ENCODE results near the gene CYP46A1.

The CYP46A1 gene

DNA sequence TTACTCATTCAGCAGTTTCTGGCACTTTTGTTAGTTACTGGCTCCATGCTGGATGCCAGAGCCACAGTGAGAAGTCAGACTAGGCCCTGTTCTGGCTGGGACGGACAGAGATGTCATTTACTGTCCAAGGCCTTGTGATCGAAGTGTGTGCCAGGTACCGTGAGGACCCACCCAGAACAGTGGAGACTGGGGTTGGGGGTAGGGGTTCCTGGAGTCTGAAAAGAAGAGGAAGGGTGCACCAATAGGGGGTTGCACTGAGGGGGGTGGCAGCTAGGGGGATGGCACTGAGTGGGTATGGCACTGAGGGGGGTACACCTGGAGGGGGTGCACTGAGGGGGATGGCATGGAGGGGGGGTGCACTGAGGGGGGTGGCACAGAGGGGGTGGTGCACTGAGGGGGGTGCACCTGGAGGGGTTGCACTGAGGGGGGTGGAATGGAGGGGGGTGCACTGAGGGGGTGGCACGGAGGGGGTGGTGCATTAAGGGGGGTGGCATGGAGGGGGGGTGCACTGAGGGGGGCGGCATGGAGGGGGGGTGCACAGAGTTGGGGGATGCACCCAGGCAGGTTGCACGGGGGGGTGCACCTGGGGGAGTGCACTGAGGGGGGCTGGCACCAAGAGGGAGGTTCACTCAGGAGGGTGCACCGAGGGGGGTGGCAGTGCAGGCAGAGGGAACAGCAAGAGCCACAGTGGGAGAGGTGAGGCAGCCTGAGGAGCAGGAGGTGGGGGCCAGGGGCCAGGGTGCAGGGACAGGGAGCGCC is 10.6 kb upstream of the CYP46A1 start:
- DNase-seq (ENCODE audit: low spot score): no peak

DNA sequence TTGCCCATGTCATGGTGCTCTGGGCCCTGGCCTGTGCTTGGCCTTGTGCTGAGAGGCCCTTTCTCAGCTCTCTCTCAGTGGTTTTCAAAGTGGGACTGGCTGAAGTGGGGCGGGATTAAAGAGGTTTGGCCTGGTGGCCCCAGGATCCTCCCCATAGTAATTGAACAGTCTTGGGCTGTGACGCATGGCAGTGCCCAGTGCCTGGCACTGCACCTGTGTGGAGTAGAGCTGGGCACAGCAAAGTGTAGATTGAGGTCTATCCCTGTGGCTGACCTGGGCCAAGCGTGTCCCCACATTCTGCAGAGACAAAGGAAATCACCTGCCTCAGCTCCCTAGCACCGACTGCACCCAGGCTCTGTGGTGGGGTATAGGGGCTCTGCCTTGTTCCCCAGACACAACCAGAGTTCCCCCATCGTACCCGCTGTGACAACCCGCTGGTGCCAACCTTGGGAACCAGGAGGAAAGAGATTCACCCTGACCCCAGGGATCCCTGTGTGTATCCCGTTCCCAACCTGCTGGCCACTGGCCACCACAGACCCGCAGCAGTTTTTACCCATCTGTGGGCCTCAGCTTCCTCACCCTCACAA is 9.9 kb upstream of the CYP46A1 start:
- DNase-seq (ENCODE audit: low spot score): no peak

DNA sequence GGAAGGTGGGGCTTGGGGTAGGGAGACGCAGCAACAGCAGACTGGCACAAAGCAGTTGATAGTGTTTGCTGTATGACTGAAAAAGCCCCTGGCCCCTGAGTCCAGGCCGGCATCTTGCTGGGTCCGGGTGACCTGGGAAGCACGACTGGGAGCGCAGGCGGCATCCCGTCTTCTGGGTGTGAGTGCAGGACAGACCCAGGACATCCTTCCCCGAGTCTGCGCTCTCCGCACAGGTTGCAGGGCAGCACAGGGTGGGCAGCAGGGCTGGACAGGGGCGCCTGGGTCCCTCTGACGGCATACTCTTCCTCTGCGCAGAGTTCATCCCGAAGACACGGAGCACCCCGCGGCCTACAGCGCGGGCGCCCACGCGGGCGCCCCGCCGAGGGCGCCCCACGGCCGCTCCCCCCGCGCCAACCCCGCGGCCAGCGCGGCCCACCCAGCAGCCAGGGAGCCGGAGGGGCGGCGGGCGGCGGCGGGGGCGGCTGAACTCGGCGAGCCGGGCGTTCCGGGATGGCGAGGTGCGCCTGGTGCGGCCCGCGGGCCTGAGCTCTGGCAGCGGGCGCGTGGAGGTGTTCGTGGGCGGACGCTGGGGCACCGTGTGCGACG is 9.2 kb upstream of the CYP46A1 start:
- no peak for DNase-seq (ENCODE audit: low spot score)

DNA sequence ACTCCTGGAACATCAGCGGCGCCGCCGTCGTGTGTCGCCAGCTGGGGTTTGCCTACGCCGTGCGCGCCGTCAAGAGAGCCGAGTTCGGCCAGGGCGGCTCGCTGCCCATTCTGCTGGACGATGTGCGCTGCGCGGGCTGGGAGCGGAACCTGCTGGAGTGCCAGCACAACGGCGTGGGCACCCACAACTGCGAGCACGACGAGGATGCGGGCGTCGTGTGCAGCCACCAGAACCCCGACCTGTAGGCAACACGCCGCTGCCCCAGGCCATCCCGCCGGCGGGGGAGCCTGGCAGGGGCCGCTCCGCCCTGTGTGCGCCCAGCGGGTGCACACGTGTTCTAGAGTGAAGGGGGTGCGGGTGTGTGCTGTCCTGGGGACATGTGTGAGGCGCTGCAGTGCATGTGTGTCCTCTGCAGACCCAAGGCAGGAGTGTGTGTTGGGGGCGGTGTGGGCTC is 8.7 kb upstream of the CYP46A1 start:
- no peak for DNase-seq (ENCODE audit: low spot score)

DNA sequence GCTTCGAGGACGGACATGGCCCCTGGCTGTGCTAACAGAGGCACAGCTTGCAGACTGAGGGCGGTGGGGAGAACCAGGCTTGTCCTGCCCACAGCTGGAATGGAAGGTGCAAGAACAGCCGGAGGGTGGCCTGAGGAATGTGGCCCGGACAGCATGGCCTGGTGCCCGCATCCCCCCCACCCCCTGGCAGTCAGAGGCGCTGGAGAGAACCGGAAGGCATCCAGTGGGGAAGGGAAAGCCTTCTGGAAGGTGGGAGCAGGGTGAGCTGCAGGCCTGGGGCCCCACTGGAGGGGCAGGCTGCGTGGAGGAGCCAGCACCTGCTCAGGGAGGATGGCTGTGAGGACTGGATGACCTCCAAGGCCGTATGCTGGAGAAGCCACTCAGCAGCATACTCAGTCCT is 8.1 kb upstream of the CYP46A1 start:
- DNase-seq (ENCODE audit: low spot score): no peak

DNA sequence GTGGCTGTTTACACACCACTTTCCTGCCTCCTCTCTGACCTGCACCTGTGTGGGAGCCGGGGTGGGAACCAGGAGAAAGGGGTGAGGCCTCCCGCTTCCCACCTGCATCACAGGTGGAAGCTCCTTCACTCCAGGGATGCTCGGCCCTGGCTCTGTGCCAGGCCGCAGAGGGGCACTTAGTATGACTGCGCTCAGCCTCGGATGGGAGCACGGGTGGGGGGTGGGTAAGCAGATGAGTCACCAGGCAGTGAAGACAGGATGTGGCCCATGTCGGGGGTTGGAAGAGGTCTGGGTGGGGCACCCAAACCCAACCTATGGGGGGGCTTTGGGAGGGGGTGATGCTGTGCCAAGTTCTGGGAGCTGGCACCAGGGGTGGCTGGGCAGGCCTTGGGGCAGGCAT is 7.4 kb upstream of the CYP46A1 start:
- no peak for DNase-seq (ENCODE audit: low spot score)

DNA sequence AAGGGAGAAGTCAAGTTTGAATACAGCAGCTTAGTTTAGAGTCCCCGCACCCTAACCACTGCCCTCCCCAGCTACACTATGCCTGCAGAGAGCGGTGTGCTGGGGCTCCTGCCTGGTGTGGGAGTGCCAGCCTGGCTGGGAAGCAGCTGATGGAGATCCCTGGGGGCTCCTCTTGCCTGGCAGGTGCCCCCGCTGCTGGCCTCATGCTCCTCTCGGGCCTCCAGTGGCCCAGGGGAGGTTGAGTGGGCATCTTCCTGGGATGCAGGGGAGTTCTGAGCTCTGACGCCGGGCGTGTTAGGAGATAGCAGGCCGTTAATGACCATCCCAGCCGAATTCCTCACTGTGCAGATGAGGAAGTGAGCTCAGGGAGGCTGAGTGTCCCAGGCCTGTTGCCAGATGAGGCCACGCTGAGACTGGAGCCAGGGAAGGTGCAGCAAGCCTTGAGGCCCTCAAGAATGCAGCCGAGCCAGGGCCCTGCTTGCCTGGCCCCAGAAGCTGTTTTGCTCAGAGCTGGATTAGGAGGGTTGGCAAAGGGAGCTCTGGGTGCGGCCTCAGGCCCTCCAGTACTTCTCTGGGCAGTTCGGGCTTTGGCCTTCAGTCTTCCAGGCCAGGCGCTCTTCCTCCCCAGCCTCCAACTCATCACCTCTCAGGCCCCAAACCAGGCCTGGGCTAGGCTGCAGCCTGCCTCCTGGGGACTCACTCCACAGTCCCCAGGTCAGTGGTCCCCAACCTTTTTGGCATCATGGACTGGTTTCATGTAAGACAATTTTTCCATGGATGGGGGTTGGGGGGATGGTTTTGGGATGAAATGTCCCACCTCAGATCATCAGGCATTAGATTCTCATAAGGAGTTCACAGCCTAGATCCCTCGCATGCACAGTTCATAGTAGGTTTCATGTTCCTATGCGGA is 6.6 kb upstream of the CYP46A1 start:
- no peak for DNase-seq (ENCODE audit: low spot score)

DNA sequence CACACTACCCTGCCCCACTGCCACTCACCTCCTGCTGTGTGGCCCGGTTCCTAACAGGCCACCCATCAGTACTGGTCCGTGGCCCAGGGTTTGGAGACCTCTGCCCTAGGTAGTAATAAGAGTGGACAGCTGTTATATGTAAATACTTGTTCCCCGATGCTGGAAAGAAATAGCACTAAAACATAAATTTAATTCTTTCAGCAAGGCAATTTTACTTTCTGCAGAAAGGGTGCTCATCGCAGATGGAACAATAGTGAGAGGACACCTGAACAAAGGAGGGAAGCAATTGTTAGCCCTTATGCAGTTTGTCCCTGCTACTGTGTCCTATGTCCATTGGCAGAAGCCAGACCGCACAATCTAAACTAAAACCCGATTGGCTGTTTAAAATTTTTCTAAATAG is 5.9 kb upstream of the CYP46A1 start:
- no peak for DNase-seq (ENCODE audit: low spot score)

DNA sequence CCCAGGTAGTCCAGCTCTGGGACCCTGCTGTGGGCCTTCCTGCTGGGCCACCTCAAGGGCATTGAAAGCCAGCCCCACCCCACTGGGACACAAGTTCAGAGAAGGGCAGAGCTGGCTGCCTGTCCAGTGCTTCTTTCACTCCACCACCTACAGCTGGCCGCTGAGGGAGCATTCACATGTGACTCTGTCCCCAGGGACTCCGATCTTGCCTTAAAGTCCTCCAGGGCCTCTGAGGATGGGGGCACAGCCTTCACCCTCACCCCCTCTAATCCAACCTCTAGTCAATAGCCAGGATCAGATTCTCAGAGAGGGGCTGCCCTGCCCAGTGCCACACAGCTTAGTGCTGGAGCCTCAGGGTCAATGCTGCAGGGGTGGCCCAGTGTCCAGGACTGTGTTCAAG is 5.0 kb upstream of the CYP46A1 start:
- no peak for DNase-seq (ENCODE audit: low spot score)

DNA sequence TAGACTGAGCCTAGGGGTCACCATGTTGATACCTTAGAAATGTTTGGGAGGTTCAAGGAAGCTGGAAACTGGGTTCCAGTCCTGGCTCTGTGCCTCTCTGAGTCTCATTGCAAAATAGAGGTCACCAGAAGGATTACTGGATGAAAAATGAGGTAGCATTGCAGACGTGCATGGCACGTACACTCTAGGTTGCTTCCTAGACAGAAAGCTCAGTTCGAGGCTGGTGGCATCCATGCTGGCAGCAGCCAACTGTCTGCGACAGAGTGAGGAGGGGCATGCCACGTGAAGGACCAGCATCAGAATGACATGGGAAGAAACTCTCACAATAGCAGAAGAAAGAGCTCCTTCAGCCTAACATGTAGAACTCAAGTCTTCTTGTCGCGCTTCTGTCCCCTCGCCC is 4.6 kb upstream of the CYP46A1 start:
- DNase-seq (ENCODE audit: low spot score): no peak

DNA sequence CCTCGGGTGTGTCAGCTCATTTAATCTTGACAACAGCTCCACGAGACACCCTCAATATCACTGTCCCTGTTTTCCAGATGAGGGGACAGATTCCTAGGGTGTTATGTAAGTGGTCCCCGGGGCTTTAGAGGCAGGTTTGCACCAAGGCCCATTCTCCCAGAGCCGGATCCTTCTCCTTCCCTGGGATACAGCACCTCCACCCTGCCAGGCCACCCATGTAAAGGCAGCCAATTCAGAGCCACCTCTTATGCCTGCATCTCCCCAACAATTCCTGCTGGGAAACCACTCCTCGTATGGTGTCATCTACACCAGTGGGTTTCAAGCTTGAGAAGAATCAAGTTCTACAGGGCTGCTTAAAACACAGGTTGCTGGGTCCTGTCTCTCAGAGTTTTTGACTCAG is 4.1 kb upstream of the CYP46A1 start:
- no peak for DNase-seq (ENCODE audit: low spot score)

DNA sequence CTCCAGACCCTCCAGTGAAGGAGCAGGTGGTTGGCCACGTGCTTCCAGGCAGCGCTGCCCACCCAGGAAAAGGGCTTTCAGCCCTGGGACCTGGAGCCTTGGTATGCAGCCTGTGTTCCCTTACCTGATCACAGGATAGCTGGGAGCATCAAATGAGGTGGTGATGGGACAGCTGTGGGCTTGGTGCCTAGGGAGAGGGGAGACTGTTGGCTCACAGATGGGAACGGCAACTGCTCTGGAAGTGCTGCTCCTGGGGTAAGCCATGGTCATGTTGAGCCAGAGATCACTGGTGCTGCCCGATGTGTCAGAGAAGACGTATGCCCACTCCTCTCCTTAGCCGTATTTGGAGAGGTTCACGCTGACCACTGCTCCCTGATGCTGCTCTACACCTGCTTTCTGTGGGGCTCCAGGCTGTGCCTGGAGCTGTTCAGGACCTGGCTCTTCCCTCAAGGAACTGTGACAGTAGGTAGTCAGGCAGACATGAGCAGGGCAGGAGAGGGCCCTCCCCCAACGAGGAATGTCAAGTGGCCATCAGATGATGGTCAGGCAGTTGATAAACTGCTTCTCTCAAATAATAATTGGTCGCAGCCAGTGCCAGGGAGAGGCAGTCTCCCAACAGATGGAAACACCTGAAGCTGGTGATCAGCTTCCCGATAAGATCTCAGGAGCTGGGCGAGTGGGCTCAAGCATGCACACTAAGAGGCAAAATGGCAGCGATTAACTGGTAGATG is 2.8 kb upstream of the CYP46A1 start:
- DNase-seq (ENCODE audit: low spot score): no peak

DNA sequence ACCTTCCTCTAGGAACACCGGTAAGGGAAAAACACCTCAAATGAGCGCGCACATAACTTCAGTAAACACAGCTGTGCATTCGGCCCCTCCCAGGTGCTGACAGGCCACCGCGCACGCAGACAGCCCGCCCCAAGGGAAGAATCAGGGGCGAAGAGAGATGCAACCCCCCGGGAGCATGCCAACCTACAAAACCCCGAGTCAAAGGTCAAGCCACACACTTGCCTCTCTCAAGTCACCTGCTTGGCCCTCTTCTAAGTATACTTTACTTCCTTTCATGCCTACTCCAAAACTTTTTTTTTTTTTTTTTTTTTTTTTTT is 2.3 kb upstream of the CYP46A1 start:
- no peak for DNase-seq (ENCODE audit: low spot score)

DNA sequence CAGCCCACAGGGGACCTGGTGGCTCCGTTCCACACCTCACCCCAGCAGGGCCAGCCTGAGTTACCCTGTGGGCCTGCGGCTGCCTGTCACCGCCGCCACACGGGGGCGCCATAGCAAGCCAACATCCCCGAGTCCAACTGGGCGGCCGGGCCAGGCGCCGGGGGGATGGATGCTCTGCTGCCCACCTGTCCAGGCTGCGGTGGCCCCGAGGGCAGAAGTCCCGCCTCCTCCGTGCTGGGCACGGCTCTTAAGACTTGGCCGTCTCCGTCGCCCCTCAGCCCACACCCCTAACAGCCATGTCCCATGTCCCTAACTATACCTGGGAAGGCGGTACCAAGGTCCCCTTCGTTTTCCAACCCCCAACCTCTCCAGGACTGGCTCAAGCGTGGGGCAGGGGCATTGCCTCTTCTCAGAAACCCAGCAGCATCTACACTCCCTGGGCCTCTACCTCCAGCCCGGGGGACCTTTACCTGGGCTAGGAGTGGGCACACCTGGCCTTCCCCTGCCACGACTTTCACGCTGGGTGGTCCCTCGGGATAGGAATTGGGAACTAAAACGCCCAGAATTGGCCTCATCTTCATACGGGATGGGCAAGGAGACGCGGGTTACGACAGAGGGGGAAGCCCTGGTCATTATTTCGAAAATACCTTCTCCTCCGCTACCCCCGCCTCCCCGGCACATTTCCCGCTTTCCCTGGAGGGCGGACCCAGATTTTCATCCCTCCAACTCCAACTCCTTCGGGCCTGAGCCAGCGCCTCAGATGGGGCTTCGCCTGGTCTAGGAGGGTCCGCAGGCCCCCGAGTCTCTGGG is 1.1 kb upstream of the CYP46A1 start:
- peak; percentile 74 for DNase-seq (ENCODE audit: low spot score)

DNA sequence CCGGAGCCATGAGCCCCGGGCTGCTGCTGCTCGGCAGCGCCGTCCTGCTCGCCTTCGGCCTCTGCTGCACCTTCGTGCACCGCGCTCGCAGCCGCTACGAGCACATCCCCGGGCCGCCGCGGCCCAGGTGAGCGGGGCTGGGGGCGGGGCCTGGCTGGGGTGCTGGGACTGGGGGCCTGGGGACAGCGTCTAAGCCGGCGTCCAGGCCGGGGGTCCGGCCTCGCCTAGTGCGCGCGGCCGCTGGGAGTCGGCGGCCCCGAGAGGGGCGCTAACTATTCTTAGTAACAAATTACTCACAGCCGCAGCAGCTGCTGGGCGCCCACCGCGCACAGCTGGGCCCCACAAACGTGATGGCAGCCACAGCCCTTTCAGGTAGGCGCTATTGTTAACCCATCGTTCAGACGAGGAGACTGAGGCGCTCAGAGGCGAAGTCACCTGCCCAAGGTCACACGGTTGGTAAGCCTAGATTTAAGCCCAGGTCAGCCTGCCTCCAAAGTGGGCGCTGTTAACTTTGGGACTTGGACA is 374 bp downstream of the CYP46A1 start:
- DNase-seq (ENCODE audit: low spot score): no peak

DNA sequence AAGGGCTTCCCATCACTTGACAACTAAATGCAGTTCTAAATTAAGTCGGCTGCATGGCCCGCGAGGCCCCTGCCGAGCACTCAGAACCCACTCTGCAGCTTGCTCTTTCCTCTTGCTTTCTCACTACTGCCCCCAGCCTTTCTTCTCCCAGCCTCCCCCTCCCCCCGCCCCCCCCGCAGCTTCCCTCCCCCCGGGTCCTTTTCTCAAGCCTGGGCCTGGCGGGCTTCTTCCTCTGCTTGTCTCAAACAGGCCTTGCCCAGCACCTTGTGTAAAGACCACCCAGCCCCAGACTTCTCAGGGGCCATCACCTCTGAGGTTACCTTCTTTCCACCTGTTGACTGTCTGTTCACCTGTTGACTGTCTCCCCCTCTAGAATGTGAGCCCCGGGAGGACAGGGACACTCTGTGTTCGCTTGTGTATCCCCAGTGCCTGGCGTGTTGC is 1.1 kb downstream of the CYP46A1 start:
- DNase-seq (ENCODE audit: low spot score): no peak

DNA sequence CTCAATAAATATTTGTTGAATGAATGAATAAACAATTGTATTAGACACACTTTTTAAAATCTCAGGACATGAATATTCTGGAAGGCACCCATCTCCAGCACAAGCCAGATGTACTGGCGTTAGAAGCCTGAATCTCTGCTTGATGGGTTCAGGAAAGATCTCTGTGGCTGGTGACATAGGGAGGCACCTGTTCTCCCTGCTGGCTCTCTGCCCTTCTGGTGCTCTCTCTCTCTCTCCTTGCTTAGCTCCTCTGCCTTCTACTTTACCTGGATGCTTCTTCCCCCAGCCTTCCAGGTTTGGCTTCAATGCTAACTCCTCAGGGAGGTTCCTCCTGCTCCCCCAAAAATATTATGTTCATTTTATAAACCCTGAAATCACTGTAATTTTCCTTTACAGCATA is 1.5 kb downstream of the CYP46A1 start:
- DNase-seq (ENCODE audit: low spot score): no peak

DNA sequence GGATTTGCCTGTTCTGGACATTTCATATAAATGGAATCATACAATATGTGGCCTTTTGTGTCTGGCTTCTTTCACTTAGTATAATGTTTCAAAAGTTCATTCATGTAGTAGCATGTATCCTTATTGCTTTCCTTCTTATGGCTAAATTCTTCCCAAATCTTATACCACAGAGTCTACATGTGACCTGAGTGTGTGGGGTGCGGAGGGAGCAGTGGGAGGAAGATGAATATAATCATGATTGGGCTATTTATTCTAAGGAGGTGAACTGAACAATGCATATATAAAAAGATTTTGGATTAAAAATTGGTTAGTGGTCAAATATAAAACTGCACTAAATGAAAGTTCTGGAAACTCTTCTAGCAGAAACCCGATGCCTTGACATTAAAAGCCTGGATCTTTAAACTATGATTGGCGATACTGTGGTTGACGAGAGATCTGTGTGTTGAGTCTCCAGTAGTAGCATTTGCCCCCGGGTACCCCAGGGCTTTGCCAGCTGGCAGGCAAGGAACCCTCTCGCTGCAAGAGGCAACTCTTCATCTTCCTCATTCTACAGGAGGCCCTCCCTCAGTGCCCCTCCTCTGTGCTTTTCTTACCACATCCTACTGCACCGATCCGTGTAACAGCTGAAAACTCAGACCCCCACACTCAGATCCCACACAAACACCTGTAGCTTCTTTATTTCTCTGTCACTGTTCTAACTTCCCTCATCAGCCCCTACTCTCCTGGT is 2.6 kb downstream of the CYP46A1 start:
- no peak for DNase-seq (ENCODE audit: low spot score)

DNA sequence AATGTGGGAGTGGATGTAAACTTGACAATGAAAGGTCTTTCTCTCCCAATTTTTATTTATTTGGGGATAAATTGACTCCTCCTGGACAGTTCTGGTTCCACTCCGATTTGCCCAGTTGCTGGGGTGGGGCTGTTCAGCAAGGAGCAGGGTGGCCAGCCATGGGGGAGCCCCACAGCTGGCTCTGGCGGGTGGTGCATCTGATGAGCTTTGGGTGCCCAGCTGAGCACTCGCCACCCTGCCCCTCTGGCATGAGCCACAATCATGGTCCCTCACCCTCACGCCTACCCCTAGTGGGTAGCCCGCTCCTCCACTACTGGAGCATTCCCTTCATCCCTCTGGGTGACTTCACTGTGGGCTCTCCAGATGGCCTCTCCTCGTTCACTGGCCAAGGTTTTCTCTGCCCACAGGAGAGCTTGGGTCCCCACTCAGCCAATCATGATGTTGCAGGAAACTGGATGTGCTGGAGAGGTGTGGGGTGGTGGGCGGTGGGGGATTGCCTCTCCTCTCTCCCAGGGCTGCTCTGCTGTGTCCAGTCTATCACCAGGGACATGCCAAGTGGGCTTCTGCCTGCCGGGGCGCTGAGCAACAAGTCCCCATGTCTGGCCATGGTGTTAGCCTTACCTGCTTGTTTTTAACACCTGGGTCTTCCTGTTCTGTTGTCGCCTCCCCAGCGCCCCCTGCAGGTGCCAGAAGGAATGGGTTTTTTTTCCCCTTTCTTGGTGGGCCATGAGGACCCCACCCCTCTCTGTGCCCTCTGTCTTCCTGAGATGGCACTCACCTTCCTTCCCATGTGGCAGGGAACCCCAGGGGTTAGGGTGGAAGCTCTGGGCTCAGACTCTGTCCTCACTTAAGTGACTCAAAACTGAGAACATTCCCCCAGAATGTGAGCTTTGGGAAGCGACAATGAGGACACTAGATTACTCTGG is 3.4 kb downstream of the CYP46A1 start:
- DNase-seq (ENCODE audit: low spot score): peak; percentile 7
